OCI-M2 (cell line): ENCODE data around the gene NOXRED1.

Experiments used
- DNase-seq: peaks from one replicate; lab custom pipeline; 2025; ENCODE audit not compliant: unreplicated experiment; lab: John Stamatoyannopoulos, UW

Gene NOXRED1

DNA sequence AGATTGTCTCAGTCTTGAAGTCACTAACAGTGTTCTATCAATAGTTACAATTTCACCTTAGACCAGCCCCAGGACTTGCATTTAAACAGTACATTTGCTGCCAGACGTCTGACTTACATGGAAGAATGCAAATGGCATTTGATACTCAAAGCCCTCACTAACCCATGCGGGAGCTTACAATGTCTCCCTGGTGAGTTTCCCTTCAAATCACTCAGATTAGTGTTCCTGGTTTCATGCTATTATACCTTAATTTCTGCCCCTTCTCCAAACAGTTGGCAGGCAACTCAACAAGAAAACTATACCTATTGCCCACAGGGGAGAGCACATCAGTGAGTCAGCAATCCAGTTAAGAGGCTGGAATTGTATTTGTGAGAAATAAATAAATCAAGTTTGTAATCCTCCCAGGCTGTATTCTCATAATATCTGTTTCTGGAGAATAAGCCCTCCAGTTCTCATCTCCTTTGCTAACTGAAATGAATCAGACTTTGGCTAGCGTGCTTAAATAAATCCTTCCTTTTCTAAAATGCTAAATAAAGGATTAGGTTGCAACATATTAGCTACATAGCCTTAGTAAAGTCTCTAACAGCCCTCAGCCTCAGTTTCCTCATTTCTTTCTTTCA, 78.8 kb downstream of the NOXRED1 start:
- DNase-seq = no peak
